Pons (tissue), 1 donor: ENCODE data around the gene SMIM35.
A peak's percentile ranks its signal among the peaks of the same experiment; 100 is the strongest.
"Not testable (repeated sequence)": the region's sequence is repeated elsewhere in the genome, so short reads cannot be mapped to it uniquely, and the experiment has no call there.

Experiments used
- DNase-seq: peaks from one replicate; pipeline ENCODE4 v3.0.0-alpha.2; 2016; ENCODE audit warnings: low spot score

The SMIM35 gene

DNA sequence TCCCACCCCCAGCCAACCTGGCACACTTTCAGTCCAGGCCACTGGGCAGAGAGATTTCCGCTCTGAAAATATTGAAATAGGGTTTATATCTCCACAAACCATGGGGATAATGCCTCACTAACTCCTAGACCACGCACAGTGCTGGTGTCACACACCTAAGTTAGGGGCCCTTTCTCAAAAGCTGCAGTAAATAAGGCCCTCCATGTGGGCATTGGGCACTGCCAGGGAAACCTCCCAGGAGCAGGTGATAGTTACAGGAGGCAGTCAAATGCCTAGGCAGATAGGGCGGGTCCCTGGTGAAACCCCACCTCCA lies 103.6 kb downstream of the SMIM35 start:
- DNase-seq = no peak

DNA sequence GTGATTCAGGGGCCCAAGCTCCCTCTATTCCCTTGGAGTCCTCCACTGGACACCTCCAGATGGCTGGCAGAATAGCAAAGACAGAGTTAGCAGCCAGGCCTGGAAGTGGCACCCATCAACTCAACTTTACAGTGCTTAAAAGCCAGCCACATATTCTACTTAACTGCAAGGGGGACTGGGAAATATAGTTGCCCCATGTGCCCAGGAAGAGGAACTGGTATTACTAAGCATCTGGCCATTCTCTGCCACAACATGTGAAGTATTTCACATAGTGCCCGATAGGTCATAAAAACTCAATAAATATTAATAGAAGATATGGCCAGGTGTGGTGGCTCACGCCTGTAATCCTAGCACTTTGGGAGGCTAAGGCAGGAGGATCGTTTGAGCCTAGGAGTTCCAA lies 106.0 kb downstream of the SMIM35 start:
- DNase-seq = no peak

DNA sequence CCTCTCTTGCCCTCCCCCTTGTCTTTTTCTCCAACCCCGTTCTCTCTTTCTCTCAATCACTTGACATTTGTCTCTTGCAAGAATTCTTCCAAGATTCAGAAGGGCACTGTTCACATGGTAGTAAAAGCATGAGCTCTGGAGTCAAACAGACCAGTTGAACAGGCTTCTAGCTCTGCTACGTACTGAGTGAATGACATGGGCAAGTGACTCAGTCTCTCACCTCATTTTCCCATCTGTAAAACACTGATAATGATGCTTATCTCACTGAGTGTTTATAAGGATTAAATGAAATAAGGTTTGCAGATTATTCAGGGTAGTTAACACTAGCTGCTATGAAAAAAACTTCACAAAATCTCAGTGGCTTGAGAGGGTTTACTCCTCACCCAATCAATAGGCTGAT lies 106.5 kb downstream of the SMIM35 start:
- no peak for DNase-seq

DNA sequence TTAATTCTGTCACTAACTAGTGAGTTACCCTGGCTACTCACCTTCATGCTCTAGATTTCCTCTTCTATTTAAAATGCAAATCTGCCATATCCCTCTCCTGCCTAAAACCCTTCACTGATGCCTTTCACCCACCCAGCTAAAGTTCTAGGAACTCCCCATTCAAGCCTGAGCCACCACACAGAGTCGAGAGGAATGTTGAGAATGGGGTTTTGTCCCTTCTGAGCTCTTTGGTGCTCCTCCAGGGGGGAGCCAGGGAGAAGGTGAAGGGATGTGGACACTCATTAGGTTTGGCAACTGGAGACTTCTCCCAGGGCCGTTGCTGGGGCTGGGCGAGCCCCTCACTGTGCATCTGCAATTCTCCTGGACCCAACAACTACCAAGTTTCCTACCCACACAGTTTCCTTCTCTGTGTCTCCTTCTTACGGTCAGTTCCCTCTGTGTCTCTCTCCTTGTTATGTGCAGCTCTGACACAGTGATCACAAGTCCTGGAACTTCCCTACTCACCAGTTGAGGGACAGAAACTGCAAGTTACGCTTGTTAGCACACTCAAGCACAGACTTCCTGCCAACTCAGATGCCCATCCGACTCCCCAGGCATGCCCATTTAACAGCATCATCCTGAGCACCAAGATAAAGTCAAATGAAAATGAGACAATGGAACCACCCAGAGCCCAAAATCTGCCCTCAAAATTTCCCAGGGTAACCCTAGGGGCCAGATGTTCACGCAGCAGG lies 107.1 kb downstream of the SMIM35 start:
- peak; percentile 84 for DNase-seq

DNA sequence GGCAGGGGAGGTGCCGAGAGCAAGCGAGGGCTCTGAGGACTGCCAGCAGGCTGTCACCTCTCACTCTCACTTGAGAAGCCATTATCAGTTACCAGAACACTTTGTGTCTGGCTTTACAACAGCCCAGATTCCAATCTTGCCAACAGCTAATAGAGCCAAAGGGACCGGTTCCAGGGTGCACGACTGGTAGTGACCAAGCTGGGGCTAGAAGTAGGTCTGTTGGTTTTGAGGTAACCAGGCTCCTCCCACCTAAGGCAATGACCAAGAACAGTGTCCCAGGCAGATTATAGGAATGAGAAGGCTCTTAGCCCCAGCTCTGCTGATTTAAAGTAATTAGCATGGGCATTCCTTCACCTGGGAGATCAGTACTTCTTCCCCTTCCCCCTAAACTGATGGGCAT lies 107.8 kb downstream of the SMIM35 start:
- DNase-seq = no peak

DNA sequence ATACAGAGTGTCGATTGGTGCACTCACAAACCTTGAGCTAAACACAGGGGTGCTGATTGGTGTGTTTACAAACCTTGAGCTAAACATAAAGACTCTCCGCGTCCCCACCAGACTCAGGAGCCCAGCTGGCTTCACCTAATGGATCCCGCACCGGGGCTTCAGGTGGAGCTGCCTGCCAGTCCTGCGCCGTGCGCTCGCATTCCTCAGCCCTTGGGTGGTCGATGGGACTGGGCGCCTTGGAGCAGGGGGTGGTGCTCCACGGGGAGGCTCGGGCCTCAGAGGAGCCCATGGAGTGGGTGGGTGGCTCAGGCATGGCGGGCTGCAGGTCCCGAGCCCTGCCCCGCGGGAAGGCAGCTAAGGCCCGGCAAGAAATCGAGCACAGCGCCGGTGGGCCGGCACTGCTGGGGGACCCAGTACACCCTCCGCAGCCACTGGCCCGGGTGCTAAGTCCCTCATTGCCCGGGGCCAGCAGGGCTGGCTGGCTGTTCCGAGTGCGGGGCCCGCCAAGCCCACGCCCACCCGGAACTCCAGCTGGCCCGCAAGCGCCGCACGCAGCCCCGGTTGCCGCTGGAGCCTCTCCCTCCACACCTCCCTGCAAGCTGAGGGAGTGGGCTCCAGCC lies 108.4 kb downstream of the SMIM35 start:
- DNase-seq = not testable (repeated sequence)

DNA sequence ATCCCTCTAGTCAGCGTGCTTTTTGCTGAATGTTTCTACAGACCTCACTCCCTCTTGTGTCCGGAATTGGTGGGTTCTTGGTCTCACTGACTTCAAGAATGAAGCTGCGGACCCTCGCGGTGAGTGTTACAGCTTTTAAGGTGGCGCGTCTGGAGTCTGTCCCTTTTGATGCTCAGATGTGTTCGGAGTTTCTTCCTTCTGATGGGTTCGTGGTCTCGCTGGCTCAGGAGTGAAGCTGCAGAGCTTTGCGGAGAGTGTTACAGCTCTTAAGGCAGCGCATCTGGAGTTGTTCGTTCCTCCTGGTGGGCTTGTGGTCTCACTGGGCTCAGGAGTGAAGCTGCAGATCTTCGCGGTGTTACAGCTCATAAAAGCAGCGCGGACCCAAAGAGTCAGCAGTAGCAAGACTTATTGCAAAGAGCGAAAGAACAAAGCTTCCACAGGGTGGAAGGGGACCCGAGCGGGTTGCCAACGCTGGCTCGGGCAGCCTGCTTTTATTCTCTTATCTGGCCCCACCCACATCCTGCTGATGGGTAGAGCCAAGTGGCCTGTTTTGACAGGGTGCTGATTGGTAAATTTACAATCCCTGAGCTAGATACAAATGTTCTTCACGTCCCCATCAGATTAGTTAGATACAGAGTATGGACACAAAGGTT lies 109.0 kb downstream of the SMIM35 start:
- DNase-seq = not testable (repeated sequence)

DNA sequence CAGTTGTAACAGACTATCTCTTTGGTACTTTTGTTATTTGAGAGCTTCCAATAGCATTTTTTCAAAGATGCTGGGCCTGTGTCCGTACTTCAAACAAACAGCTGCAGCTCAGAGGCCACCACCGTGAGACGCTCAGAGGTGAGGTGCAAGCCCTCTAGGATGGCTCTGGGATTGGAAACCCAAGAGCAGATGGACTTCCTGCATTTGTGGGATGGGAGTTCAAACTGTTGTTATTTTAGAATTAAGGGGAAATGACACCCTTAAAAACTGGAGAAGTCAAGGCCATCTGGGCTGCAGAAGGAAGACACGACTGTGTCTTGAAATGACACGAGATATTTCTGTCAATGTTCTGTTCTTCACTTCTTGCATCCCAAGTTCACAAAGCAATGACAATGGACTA lies 109.7 kb downstream of the SMIM35 start:
- DNase-seq = peak; percentile 31

DNA sequence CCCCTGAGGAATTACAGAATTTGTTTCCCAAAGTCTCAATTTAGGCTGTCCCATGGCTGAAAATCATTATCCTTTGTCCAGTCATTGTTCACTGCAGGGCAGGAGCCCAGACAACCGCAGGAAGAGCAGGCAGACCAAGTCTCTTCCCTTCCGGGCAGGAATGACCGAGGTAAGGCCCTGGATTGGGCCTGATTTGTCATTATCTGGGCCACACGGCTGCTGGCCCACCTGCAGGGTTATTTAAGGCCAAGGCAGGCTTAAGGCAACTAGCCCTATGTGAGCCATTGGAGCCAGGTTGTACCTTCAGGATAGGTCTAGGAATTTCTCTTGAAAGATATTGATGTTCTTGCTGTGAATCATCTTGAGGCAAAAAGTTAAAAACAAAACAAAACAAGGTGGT lies 110.3 kb downstream of the SMIM35 start:
- DNase-seq = no peak

DNA sequence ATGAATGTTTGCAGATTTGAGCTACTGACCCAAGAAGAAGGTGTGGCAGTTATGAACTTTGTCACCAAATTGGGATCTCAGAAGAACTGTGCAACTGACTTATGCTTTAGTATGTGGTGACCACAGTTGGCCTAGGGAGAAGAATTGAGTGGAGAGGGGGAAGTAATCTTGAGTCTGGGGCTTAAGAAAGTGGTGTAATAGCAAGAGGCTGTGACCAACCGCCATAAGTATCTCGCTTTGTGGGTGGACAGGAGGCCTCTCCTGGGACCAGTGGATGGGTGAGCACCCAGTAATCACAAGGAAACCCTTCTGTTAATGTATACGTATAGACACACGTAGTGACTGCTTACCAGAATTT lies 113.3 kb downstream of the SMIM35 start:
- DNase-seq = no peak

DNA sequence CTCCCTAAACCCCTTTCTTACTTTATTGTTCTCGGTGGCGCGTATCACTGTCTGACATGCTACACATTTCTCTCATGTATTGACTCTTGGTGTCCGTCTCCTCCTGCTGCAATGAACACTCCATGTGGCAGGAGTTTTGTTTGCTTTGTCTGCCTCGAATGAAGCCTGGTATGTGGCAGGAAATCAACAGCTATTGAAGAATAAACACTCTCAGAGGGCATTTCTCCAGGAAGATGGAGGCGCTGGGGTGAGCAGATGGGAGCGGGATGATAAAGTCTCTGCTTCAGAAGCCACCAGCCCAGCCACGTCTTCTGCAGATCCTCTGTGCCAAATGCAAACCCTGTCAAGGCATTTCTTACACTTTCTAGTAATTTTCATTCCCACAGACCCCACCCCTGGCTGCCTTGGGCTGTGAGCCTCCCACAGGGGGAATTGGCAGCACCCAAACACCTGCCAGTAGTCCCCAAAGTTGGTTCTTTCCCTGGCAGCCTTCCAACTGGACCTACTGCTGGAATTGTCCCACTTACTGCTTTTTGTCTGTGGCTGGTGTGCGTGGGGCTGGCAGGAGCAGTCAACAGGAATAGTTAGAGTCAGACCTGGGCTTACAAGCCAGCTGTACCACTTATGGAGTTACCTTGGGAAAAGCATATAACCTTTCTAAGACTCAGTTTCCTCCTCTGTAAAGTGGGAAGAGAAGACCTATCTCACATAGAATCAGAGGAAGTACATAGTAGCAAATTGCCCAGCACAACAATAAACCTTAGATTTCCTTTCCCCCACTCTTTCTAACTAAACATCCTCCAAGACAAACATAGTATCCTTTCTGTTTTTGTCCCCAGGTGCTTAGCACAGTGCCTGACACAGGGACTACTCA lies 113.9 kb downstream of the SMIM35 start:
- no peak for DNase-seq

DNA sequence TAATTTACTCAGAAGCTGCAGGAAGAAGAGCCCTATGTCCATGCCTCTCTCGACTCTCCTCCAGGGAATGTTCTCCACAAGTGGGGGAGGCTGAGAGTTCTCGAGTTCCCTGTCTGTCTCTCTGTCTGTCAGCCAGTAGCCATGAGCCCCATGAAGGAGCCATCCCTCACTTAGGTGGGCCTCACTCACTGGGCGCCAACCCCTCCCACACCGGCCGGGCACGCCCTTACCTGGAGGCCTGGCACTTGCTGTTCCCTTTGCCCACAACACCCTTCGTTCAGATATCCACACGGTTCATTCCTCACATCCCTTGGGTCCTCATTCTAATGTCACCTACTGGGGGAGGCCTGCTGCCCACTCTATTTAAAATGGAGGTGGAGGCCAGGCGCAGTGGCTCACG lies 114.7 kb downstream of the SMIM35 start:
- DNase-seq = no peak

DNA sequence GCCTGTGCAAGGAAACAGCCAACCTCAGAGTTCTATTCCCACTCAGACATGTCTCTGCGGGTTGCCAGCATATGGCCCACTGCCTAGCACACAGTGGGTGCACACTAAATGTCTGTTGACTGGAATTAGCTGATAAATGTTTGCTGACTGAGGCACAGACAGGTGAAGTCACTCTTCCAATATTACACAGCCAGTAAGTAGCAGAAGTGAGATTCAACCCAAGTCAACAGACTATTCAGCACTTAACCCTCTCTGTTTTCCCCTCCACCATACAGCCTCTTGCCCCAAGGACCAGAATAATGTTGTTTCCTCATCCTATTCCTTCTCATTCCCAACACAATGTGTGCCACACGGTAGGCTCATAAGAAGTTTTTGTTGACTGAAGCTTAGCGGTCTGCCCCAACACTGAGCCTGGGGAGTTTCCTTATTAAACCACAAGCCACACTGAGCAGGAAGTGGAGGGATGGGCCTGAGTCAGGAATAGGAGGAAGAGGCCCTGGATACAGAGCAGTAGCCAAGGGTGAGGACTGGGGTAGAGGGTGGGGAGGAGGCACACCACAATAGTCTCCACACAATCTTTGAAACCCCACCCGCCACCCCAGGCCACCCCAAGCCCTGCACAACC lies 116.3 kb downstream of the SMIM35 start:
- DNase-seq = no peak

DNA sequence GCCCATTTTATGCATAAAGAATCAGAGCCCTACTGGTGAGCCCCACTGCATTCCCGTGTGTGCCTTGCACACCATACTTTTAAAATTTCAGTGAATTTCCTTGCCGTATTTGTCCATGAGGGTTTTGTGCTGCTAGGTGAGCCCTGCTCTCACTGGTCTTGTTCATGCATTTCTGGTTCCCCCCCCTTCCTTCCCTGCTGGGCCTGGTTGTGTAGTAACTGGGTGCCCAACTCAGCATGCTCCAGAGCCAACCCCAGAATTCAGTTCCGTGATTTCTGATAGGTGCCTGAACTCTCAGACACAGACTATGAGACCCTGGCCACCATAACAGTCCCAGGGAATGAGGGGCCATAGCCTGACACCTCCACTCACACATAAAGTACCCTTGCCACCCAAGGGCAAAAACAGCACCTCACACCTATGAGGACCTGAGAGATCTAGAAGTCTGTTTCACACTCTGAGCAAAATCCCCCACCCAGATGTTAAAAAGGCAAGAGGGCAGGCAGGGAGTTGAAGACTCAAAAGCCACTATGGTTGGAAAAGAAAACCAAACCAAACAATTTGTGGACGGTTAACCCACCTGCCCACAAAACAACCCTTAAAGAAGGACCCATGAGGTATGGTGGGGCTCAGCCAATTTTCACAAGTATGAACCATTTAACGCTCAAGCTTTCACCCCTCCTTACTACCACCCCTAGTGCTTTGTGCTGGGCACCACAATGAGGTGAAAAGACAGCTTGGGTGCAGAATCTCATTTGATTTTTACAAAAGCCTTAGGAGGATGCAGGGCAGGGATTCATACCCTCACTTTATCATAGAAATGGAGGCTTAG lies 117.4 kb downstream of the SMIM35 start:
- no peak for DNase-seq

DNA sequence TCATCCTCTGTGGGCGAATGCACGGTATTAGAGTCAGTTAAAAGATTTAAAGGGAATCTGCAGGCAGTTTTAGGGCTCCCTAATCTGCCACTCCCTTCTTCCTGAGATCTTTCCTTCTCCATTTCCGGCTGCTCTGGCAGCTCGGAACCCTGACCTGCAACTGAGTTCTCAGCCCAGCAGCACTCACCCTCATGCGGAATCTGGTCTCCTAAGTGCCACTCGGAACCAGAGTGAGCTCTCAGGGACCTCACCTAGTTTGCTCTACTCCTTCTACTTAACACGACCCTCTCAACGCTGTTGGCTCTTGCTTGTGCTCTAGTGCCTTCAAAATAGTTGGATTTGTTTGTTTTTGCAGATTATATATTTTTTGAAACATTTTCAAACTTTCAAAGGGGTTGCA lies 119.9 kb downstream of the SMIM35 start:
- no peak for DNase-seq

DNA sequence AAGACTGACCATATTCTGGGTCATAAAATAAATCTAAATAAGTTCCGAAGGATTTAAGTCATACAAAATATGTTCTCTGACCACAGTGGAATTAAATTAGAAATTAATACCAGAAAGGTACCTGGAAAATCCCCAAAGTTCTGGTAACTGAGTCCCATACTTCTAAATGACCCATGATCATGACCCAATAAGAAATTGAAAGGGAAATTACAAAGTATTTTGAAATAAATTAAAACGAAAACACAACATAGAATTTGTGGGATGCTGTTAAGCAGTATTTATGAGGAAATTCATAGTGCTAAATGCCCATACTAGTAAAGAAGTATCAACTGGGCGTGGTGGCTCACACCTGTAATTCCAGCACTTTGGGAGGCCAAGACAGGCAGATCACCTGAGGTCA lies 123.9 kb downstream of the SMIM35 start:
- no peak for DNase-seq

DNA sequence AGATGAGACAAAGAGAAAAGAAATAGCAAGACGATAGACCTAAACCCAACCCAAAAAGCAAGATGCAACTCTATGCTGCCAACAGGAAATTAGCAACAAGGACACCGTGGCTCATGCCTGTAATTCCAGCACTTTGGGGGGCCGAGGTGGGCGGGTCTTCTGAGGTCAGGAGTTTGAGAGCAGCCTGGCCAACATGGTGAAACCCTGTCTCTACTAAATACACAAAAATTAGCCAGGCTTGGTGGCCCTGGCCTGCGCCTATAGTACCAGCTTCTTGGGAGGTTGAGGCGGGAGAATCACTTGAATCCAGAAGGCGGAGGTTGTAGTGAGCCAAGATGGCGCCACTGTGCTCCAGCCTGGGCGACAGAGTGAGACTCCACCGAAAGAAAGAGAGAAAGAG lies 124.9 kb downstream of the SMIM35 start:
- DNase-seq = no peak

DNA sequence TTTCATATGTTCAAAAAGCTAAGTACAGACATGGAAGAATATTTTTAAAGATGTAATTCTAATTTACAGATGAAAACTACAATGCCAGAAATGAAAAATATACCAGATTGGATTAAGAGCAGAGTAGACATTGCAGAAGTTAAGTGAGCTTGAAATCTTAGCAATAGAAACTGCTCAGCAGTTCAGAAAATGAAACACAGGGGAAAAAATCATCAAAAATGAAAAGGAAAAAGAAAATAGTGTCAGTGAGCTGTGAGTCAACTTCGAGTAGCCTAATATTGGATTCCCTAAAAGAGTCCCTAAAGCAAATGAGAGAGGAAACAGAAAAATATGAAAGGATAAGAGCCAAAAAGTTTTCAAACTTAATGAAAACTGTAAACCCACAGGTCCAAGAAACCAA lies 126.4 kb downstream of the SMIM35 start:
- no peak for DNase-seq

DNA sequence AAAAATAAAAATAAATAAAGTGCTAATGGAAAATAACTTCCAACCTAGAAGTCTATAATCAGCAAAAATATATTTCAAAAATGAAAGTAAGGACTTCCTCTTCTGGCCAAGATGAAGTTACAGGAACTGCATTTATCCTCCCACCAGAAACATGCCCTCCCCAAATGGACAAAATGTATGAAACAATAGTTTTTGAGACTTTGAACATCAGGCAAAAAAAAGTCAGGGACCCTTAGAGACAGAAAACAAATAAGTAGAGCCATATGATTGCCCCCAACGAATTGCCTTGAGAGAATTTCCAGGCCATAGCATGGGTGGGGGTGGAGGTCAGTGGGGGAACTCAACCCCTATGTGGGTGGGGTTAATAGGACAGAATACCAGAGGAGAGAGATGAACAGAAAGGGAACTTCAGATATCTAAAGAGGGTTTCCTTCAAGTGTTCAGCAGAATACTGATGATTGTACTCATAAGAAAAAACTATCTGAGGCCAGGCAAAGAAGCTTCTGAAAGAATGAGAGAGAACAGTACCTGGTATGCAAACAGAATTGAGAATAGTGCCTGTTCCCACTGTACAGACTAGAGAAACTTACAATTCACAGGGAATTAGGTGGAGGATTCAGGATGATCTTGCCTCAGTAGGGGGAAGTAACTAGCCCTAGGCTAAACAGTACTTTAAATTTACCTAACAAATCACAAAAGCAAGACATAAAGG lies 127.2 kb downstream of the SMIM35 start:
- DNase-seq = no peak

DNA sequence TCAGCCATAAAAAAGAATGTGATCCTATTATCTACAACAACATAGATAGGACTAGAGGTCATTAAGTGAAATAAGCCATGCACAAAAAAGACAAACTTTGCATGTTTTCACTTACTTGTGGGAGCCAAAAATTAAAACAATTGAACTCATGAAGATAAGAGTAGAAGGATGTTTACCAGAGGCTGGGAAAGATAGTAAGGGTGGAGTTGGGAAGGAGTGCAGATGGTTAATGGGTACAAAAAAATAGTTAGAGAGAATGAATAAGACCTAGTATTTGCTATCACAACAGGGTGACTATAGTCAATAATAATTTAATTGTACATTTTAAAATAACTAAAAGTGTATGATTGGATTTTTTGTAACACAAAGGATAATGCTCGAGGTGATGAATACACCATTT lies 127.8 kb downstream of the SMIM35 start:
- no peak for DNase-seq
